ENCODE results near the gene GPR42. TPM values are rescaled to one million over a fixed set of nuclear protein-coding genes. Genes with fewer than 3 reads are reported as not detected.
"Not testable (repeated sequence)": the region's sequence is repeated elsewhere in the genome, so short reads cannot be mapped to it uniquely, and the experiment has no call there.

Gene GPR42
- polyA plus RNA-seq, 12 donors, result 0.11 TPM; not detected in 11

GRCh38 chr19:35362261-35363000 lies 8.4 kb upstream of the GPR42 start:
- no peak for DNase-seq

DNA sequence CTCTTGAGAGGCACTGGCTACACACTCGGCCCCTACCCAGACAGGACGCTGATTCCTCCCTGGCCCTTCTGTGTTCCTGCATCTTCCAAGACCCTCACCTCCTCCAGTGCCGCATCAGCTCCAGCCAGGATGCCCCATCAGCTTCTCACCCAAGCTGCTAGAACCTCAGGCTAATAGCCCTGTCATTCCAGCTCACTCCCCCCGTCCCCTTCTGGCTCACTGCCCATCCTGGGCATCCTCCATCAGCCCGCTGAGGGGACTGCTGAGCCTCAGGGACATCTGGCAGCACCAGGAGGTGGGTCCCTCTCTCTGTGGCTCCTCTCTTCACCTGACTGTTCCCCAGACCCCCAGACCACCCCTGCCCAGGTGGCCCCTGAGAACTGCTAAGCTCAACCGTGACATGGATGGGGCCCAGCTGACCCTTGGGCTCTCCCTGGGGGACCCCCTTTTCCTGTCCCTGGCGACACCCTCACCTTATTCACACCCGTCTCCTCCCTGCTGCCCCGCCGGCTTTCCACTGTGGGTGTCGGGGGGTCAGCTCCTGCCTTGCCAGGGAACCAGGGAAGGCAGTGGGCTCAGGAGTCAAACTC lies 7.8 kb upstream of the GPR42 start:
- DNase-seq, result no peak

DNA sequence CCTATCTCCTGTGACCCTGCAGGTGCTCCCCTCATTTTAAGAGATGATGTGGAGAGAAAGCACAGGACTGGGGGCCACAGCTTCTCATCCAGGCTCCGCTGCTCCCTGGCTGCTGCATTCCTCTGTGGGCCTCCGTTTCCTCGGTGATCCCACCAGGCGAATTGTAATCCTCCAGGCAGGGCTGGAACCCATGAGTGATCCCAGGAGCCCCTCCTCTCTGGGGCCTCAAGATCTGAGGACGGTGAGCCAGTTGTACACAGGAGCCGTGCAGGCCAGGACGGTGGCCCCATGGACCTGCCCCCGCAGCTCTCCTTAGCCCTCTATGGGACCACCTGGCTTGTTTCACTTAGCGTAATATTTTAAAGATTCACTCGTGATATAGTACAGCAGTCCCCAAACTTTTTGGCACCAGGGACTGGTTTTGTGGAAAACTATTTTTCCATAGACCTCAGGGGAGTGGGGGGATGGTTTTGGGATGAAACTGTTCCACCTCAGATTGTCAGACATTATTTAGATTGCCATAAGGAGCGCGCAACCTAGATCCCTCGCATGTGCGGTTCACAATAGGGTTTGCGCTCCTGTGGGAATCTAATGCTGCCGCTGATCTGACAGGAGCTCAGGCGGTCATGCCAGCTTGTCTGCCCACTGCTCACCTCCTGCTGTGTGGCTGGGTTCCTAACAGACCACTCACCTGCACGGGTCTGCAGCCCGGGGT lies 7.0 kb upstream of the GPR42 start:
- no peak for DNase-seq

DNA sequence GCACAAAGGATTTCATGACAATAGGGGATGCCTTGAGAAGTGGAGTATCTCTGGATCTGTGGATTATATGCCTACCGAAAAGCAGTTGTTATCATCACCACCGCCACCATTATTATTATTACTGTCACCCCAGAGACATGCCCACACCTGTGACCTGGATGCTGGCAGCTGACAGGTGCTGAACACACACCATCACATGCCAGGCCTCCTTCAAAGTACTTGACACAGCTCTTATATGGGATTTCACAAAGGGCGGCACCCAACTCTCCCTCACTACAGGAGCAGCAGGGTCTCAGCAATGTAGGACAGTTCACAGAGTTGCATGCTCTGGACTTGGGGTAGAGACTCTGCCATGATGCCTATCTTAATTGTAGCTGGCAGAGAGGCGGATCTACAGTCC lies 5.6 kb upstream of the GPR42 start:
- DNase-seq, result no peak

DNA sequence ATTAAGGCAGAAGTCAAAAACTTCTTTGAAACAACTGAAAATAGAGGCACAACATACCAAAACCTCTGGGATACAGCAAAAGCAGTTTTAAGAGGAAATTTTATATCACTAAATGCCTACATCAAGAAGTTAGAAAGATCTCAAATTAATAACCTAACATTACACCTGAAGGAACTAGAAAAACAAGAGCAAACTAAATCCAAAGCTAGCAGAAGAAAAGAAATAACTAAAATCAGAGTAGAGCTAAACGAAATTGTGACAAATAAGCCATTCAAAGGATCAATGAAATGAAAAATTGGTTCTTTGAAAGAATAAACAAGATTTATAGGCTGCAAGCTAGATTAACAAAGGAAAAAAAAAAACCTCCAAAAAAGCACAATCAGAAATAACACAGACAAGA lies 2.5 kb upstream of the GPR42 start:
- no peak for DNase-seq

GRCh38 chr19:35369522-35369921 lies 1.3 kb upstream of the GPR42 start:
- DNase-seq, result no peak

DNA sequence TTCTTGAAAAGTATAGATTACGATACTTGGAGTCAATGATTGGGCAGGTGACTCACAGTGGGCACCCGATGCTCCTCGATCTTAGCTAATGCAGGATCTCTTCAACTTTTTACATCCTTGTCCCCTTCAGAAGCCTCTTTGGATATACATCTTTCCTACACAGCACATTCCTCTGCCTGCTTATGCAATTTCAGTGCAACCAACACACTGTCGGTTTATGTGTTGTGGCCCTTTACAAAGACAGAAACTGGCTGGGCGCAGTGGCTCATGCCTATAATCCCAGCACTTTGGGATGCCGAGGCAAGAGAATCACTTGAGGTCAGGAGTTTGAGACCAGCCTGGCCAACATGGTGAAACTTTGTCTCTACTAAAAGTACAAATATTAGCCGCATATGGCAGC lies 2.6 kb downstream of the GPR42 start:
- no peak for DNase-seq

- DNase-seq, result not testable (repeated sequence)
Observed at GRCh38 chr19:35374031-35374430, 3.2 kb downstream of the GPR42 start.

DNA sequence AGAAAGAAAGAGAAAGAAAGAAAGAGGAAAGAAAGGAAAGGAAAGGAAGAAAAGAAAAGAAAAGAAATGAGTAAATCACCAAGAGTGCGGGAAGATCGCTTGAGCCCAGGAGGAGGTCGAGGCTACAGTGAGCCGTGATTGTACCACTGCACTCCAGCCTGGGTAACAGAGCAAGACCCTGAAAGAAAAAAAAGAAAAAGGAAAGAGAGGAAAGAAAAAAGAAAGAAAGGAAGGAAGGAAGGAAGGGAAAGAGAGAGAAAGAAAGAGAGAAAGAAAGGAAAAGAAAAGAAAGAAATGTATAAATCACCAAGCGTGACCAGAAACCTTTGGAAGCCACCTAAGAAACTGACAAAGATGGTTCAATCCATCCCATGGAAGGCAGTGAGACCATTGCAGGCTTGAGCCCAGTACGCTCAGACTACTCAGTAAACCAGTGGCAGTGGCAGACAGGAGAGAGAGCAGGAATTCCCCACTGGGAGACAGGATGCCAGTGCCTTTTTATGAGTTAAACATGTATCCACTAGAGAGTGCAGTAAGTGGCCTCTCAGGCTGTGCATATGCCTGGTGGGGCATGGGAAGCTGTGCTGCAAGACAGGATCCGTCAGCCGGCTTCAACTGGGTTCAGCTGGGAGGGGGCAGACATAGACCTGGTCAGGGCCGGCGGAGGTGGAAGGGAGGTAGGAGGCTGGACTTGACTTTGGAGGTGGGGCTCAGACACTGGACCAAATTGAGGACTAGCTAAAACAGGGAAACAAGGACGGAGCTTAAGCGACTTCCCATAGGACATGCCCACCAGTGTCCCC lies 4.8 kb downstream of the GPR42 start:
- DNase-seq, result no peak

- no peak for DNase-seq
Observed at GRCh38 chr19:35377656-35378055, 6.8 kb downstream of the GPR42 start.

DNA sequence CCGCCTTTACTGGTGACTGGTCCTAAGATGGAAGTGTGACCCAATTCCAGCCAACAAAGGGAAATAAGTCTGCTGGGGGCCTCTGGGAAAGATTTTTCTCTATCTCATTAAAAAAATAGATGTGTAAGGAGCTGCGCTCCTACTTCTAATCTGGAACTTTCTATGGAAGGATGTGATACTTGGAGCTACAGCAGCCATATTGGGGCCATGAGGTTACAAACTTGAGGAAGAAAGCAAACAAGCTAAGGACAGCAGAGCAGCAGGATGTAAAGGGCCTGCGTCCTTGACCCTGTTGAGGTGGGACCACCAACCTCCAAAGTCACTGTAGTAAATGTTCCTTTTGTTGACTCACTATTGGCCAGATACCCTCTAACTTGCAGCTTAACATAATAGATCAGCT lies 7.5 kb downstream of the GPR42 start:
- DNase-seq, result no peak

DNA sequence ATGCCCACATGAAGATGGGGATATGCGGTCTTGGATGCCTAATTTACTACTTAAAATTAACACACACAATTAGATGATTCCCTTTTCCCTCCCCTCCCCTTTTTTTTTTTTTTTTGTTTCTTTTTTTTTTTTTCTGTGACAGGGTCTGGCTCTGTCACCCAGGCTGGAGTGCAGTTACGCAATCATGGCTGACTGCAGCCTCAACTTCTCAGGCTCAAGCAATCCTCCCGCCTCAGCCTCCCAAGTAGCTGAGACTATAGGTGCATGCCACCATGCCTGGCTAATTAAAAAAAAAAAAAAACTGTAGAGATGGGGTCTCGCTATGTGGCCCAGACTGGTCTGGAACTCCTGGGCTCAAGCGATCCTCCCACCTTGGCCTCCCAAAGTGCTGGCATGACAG lies 8.7 kb downstream of the GPR42 start:
- DNase-seq, result not testable (repeated sequence)

DNA sequence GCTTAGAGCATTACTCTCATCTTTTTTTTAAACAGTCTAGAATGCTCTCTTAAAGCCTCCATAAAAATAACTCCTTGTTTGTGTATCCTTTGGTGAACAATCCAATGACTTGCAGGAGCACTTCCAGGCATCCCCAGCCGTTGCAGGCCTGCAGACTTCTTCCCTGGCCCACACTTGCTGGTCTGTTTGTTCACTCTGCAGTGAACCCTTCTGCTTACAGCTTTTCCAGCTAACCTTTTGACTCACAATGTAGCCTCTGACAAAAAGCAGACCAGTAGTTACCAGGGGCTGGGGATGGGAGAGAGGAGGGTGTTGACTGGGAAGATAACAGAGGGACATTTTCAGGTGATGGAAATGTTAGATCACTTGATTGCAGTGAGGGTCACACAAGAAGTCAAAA lies 9.1 kb downstream of the GPR42 start:
- no peak for DNase-seq

- no peak for DNase-seq
Observed at GRCh38 chr19:35380450-35381124, 9.7 kb downstream of the GPR42 start.

DNA sequence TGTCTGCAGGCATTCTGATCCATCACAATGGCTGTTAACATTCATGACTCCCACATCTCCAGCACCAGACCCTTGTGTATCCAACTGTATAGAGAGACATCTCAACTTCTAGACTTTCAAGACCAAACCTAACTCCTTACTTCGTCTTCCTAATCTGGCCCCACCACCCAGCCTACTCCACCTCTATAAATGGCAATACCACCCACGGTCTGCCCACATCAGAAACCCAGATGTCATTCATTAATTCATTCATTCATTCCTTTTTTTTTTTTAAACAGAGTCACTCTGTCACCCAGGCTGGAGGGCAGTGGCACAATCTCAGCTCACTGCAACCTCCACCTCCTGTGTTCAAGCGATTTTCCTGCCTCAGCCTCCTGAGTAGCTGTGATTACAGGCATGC lies 10.4 kb downstream of the GPR42 start:
- no peak for DNase-seq

- DNase-seq, result no peak
Observed at GRCh38 chr19:35381926-35382325, 11.1 kb downstream of the GPR42 start.

GRCh38 chr19:35383536-35383935 lies 12.7 kb downstream of the GPR42 start:
- no peak for DNase-seq

- no peak for DNase-seq
Observed at GRCh38 chr19:35388277-35389054, 17.6 kb downstream of the GPR42 start.

DNA sequence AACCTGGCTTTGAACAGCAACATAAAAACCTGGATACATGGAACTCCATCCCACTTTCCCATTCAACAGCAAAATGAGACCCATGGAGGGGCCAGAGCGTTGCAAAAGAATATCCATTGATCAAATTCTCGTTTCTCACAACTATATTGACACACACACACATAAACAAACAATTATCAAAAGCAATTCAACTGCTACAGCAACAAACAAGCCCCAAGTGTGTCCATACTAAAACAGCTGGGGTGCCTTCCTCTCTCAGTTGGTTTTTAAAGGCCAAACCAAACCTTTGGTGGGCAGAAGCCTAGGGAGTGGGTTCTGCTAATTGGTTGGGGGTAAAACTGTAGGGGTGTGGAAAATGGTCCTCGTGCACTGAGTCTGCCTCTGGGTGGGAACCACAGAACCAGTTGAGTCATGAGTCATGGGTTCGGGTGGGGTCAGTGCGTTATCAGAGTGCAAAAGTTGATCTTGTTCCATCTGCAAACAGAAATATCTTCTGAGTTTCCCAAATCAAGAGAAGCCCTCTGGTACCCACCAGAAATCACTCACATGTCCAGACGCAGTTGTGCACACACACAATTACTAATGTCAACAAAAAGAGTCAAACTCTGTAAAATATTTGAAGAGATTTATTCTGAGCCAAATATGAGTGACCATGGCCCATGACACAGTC lies 18.5 kb downstream of the GPR42 start:
- DNase-seq, result no peak
